Stimulated activated CD8-positive, alpha-beta memory T cell treated with anti-CD3 and anti-CD28 coated beads, Interleukin-12 subunit alpha, Interleukin-12 subunit beta, amount 100 ng/mL, for 4 hours (primary cell): ENCODE results near the gene SLC24A4.

Experiments
- DNase-seq: peaks from one replicate; pipeline ENCODE4 v3.0.0-alpha.2; 2020; ENCODE audit warnings: low read depth

SLC24A4 gene

DNA sequence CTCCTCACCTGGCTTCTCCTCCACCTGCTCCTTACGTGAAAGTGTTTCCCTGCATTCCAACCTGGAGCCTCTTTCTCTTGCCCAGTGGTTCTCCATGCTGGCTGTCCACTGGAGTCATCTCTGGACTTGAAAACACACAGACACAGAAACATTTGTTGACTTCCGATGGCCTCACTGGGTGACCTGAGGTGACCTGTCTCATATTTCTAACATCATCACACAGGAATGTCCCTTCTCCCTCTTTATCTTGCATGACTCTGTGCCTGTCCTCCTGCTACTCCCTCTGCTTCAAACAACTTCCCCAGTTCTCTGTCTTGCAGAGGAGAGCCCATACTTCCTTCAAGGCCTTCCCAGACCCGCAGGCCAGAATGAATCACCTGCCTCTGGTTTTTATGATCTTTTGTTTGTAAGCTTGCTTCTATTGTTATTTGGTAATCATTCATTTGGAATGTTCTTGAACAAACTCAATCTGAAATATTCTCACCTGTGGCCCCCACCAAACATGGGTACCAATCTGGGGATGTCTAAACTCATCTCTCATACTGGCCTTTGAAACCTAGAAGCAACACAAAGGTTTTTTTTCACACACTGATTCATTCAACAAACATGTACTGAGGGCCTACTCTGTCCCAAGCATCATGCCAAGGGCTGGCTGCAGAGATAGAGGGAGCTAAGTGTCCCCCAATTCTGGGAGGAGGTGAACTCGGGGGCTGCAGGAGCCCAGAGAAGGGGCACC, 181.0 kb downstream of the SLC24A4 start:
- DNase-seq: no peak

DNA sequence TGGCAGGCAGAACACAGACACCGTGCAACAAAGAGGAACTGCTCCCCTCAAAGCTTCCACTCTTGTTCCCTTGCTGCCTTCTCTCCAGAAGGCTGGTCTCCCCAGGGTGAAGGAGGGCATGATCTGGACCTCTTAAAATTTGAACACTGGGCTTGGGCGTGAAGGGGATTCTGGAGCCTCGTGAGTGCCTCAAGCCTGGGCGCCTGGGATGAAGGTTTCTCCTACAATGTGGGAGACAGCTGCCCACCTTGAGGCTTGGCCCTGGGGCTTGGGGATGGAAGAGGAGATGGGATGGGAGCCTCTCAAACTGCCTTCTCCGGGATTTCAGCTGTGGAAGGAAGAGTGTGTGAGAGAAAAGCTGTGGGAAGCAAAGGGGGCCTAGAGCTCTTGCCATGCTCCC, 182.9 kb downstream of the SLC24A4 start:
- no peak for DNase-seq

DNA sequence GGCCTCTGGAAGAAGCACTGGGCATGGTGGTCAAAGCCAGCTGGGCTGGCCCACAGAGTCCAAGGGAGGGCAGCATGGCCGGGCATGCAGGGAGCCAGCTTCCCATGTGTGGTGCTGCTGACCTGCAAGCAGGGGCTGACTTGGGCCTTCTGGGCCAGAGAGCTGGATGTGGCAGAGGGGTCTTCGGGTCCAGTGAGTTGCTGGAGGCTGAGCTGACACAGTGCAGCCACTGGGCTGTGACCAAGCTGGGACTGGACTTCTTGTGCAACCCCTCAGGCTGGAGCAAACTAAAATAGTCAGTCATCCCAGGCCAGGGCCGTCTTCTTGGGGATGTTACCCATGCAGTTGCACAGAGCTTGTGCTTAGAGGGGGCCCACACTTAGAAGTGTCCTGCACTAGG, 183.3 kb downstream of the SLC24A4 start:
- no peak for DNase-seq

DNA sequence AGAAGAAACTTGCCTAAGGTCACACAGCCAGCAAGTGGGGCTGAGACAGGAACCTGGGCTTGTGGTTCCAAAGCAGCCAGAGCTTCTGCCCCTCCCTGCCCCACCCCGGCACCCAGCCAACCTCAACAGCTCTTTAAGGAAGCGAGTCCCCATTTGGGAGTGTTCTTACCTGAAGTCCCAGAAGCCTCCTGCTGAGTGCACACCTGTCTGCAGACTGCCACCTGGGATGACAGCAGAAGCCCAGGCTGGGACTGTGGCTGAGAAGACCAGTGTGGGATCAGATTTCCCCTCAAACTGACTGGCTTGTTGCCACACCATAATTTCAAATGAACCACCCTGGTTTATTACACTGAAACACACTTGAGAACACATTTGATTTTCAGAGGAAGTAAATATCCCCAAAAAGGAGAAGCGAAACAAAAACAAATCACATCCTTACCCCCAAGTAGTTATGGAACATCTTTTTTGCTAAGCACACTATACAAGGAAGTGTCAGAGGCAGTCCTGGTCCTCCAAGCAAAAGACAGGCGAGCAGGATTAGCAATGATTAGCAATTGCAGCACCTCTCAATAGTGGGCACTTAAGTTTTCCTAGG, 184.3 kb downstream of the SLC24A4 start:
- no peak for DNase-seq

DNA sequence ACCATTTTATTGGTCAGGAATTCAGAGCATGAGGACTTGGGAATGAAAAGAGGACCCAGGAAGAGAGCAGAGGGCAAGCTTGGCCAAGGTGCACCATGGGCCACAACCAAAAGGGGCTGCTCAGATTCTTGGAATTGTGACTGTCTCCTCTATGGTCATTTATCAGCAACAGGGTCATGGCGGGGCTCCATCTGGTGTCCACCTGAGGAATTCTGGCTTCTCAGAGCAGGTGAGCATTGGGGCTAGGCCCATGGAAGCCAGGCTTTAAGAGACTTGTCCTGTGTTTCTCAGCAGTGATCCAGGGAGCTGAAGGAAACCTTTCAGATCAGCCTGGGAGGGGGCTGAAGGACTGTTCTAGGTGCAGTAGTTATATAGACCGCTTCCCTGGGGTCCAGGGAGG, 188.0 kb downstream of the SLC24A4 start:
- DNase-seq: no peak

DNA sequence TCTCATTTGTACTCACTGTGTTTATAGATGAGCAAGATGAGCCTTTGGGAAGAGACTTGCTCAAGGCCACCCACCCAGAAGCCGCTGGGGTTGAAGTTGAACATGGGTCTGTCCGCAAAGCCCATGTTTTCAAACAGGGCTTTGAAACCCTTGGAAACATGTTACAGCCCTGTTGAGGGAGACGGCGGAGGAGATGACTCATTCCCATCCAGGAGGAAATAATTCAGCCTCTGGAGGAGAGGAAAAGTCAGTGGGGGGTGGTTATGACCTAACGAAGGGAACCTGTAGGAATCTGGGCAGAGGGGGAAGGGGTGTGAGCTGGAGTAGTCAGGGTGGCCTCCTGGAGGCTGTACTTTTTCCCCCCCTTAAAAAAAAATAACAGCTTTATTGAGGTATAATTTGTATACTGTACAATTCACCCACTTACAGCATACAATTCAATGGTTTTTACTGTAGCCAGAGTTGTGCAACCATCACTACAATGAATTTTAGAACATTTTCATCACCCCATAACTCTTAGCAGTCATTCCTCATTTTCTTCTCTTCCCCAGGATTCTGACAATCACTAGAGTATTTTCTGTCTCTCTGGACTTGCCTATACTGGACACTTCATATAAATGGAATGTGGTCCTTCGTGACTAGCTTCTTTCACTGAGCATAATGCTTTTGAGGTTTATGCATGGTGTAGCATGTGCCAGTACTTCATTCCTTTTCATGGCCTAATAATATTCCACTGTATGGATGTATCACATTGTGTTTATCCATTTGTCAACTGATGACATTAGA, 188.7 kb downstream of the SLC24A4 start:
- DNase-seq: no peak

DNA sequence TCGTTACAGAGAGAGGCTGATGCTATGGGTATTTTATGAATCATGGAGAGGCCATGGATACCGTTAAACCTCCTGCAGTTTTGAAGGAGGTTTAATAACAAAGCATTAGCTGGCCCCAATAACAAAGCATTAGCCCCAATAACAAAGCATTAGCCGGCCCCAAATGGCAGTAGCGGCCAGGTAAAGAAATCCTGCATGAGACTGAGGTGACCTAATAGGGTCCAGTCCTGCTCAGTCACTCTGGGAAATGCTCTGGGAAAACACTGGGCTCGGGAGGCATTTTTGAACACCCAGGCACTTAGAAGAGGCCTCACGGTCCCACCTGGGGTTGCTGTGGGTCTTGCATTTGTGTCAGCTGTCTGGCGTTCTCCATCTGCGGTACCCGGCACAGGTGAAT, 189.8 kb downstream of the SLC24A4 start:
- no peak for DNase-seq

DNA sequence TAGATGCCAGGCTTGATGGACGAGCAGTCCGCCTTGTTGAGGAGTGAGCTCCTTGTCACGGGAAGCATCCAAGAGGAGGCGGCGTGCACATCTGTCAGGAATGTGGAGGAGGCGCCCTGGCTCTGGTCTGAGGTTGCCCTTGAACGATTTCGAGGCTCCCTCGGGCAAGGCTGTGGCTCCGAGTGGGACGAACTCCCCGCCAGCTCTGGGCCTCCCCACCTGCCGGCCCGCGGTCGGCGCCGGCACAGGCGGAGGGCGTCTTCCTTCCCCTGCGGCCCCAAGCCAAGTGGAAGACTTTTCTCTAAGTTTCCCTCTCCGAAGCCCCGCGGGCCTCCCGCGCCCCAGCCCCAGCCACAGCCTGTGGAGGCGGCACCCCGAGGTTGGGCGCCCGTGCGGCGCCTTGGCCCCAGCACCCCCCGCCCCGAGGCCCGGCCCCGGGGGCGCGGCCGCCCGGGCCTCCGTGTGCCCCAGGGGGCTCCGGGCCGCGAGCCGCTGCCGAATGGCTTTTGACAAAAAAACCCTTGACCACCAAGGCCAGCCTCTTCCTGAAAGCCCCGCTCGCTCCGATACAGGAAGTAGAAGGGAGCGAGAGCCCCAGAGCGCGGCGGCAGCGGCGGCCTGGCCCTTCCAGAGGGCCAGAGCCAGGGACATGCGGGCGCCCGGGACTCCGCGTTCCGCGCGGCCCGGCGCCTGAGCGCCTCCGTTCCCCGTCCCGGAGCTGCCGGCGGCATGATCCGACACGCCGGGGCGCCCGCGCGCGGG, 190.4 kb downstream of the SLC24A4 start, which contains the start of gene RIN3:
RIN3 (plus strand) TSS at position 578 of the 762 bp plus-strand sequence; CDS start at position 730, 152 bp downstream.
- peak; percentile 55 for DNase-seq

DNA sequence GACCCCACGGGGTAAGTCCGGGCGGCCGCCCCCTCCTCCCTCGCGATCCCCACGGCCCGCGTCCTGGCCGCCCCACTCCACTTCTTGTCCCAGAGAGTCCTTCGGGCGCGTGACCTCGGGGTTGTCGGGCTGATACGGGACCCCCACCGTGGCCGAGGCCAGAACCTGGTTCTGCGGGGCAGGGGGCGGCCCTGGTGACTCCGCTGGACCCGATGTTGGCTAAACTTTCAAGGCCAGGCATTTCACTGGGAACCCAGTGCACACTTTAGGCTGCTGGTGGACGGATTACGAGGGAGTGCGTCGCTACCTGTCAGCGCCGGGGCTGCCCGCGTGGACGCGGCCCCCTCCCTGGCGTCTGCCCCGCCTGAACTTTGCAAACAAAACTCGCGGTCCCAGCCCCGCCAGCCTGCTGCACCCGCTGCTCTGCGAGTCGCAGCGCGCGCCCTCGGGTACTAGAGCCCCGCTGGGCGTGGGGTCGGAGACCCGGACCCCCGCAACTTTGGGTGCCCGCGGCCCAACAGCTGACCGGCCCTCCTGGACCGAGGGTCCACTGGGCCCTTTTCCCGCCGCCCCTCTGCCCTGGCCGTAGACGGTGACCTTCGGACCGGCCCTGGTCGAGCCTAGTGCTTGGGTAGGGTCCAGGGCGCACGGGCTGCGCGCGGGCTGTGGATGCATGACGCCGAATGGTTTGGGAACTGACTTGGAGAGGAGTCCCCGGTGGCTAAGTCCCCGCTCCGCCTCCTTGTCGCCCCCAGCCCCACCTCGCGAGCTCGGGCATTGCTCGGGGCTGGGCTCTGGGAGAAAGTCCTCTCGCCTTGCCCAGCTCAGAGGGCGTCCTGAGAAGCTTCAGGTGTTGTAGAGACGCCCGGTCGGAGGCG, 191.2 kb downstream of the SLC24A4 start:
- peak; percentile 43 for DNase-seq

DNA sequence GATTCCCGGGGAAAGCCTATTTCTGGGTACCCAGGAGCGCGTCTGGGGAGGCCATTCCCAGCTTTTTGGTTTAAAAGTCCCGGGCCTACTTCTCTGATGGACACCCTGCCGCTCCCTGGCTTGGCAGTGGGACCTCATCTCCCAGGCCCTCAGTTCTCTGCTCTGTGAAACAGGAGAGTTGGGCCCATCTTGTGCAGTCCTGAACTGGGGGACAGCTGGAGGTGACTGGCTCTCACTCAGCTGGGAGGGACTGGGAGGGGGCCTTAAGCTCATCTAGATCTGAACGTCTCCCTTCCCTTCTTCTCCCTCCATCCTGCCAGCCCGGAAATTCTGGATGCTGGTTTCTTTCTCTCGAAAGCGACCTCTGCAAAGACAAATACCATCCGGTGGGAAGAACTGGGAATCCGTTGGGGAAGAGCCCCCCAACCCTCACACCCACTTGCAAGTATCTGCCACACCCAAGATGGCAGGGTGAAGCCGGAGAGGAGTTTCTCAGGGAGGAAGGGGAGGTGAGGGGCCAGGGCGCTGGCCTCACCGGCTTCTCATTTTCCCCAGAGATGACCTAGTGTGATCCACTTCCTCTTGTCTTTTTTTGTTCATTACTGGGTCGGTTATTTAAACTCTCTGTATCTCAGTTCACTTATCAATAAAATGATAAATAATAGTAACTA, 192.0 kb downstream of the SLC24A4 start:
- no peak for DNase-seq

DNA sequence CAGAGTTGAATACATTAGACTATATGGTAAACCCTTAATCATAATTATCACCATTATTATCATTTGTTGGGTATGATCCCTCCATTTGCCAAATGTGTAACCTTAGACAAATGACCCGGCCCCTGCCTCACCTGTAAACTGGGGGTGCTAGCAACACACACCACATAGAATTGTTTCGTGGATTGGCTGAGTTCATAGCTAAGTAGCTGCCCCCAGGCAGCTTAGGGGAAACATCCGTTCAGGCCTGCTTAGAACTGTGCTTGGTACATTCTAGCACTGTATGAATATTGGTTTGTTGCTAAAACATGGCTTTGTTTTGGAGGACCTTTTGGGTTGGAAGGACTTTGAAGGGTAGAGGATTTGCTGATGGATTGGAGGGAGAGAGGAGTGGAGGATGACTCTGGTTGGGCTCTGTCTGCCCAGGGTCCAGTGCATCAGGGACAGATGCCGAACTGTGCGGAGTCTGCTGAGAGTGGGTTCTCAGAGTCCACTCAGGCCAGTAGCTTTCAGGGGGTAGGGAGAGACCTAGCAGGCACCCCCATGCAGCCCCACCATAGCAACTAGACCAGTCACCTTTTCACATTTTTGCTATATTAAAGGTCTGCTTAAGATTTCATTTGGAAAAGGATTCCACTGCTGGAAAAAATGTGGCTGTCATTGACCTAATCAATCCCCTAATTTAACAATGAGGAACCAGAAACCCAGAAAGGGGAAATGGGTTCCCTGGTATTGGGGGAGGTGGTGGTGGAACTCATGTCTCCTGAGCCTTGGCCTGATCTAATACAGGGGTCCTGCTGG, 192.8 kb downstream of the SLC24A4 start:
- no peak for DNase-seq

DNA sequence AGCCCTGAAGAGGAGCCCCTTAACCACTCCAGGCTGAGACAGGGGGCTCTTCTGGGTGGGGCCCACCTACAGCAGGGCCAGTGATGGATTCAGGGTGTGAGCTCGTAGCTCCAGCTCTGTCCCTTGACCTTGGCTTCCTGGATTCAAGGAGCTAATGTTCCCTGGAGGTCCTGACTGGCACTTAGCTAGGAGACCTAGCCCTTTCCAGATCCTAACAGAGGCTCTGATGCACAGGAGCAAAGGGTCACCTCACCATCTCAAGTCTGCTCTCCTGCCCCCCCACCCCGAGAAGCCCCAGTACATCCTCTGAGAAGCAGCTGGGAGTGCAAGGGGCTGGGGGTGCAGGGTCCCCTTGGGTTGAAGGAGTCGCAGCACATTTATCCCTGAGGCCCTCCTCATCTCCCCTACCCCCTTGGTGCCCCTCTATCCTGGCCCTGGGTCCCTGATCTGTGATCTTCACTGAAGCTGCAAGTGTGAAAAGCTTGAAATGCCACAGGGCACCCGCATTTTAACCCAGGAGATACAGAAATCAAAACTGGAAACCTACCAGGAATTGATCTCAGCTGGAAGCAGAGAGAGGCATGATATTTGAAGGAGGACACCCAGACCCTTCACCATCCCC, 193.5 kb downstream of the SLC24A4 start:
- DNase-seq: no peak

DNA sequence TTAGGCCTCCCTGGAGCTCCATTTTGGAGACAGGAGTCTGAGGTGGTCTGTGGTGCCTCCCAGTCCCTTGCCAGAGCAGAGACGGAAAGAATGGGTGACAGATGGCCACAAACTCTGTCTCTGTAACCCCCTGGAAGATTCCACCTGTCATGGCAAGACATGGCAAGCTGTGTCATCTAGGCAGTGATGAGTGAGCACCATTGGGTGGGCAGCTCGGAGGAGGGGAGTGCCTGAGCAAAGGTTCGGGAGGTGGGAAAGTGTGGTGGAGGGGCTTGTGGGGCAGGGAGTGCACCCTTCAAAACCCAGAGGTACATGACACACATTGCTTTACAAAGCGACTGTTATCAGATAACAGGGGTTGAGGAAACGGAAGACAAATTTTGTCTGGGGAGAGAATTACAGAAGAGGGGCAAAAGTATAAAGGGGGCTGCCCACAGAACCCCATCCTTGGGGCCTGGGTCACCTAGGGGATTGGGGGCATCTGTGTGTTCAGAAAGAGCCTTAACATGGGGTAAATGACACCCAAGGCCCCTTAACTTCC, 194.1 kb downstream of the SLC24A4 start:
- DNase-seq: peak; percentile 58

DNA sequence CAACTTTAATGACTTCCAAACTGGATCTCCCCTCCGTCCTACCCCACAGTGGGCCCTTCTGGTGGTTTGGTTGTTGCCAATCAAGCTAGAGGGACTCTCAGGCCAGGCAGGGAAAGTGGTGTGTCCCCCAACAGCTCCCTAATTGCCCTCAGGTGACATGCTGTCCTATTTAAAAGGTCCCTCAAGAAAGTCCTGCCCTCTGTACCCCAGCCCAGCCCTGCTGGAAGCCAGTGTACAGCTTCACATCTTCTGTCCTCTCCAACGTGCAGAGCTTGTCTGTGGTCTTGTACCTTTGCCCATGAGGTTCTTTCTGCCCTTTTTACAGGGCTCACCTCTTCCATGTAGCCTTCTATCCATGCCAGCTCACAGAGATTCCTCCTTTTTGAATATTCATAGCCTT, 194.8 kb downstream of the SLC24A4 start:
- DNase-seq: no peak

DNA sequence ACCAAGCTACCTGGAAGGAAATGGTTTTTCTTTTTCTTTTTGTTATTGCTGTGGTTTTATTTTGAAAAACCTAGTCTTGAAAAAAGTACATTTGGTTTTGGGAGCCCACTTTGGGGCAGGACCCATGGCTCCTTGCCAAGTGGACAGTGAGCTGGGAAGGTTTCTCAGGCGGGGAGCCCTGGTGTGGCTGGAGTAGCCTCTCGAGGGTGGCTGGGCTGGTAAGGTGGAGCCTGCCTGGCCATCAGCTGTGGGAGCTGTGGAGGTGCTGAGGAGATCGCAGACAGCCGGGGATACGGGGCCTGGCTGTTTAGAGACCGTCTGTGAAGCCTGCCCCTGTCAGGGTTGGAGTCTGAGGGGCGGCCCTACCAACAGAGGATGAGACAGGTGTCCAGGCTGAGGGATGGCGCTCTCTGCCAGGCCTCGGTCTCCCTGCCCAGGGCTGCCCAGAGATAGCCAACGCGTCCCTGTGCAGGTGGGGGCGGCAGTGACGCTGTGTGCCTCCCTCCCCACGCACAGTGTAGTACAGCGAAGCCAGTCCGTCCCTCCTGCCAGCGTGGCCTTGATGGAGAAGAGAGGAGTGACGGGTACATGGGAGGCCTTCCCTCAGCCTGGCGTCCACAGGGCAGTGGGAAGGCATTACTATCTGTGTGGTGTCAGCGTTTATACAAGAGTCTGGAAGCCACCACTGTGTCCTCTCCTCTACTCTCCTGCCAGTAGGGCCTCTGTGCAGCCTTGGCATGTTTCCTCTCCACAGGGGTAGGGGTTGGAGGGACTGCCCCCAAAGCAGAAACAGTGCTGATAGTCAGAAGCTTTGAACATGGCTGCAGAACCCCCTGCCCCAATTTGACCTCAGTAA, 196.5 kb downstream of the SLC24A4 start:
- no peak for DNase-seq

DNA sequence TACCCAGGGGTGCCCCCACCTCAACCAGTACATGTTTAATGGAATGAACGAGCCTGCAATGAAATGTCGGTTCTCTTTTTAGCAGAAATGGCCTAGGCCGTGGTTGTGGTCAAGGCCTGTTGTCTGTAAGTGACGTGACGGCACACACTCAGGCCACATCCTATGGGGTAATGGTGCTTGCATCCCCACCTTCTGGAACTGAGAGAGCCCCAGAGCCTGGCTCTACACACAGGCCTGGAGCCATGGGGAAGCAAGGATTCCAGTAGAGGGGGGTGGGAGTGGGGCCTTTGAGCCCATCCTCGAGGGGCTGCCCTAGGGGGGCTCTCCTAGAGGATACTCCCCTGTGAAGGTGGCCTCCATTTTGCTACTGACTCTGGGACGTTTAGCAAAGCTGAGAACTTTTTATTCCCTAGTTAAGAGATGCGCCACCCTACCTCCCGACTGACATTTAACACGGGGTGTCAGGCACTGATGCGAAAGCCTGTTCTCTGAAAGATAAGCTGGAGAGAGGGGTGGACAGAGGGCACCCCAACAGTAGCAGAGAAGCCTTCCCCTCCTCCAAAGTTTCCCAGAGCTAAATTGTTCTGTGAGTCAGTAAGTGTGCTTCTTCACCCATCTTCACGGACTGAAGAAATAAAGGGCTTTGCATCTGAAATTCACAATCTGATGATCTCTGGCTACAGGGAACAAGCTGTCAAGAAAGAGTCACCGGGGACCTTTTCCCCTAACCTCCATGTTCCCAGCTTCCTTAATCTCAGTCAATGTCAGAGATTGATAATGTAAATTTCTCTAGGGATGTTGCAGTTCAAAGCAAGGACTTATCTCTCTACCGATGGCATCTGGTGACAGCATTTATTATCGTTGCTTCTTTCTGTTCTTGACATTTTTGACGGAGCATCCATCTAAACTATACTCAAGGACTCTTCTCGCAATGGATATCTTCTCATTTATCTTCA, 197.4 kb downstream of the SLC24A4 start:
- no peak for DNase-seq

DNA sequence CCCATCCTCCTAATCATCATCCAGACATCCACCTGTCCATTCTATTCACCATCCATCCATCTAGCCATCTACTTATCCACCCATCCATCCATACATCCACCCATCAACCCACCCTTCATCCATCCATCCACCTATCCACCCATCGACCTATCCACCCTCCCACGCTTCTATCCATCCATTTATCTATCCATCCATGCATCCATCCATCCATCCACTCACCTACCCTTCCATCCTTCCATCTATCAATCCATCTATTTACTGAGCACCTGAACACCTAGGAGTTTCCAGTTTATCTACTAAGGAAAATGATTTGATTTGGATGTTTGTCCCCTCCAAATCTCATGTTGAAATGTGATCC, 198.1 kb downstream of the SLC24A4 start:
- DNase-seq: no peak
